ENCODE results near the gene RTN4RL1. TPM values are rescaled to one million over a fixed set of nuclear protein-coding genes. Genes with fewer than 3 reads are reported as not detected.
A peak's percentile ranks its signal among the peaks of the same experiment; 100 is the strongest.

Gene RTN4RL1
- total and polyA plus RNA-seq, 2 of the 13 experiments (the other 11 are each of a cell fraction or from before 2014, with no cell fraction given) = 0.01 TPM; not detected in 1

DNA sequence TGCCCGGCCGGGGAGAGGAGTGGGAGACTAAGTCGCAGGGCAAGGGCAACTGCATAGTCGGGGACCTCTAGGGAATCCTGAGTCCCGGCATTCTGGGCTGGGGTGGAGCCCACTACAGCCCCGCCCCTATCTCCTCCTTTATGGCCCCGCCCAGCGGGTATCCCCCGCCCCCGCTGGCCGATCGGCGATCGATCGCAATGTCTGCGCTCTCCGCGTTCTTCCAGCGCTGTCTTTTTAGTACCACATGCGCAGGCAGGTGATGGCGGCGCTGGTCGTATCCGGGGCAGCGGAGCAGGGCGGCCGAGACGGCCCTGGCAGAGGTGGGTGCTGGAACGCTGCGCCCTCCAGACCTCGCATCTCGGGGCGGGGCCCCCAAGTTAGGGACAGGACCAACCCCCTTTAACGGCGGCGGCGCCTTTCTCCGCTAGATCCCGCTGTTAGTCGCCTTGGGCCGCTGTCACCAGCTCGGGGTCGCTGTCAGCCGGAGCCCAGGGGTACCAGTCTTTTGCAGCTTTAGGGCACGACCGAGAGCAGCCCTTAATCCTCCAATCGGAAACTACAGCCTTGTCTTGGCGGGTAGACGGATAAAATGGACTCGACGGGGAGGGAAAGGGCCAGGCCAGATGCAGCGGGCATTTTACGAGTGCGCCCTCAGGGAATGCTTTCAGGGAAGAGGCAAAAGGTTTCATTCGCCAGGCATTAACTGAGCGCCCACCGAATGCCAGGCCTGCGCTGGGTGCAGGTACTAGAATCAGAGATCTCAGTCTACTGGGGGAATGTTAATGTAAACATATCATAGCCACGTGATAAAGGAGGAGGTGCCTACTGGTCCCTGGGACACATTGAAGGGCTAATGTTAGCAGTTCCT is 5.0 kb upstream of the RTN4RL1 start, which contains the start of gene DPH1:
Gene DPH1 (plus strand): TSS at position 243 of the 868 bp plus-strand sequence. CDS start 17 bp downstream, at position 260.
- WGBS (ENCODE audit: low lambda C conversion rate) = 1% methylated on average over 20 of the region's 59 CpGs
- Histone ChIP-seq H2AFZ (ENCODE audit: low read length) (no peak within 1 kb of the TSS), H3K9me3 (ENCODE audit: low read length) (no peaks in the 10 kb centered on the region), H3K9ac (ENCODE audit: insufficient read depth, low read depth, low read length) (peak within 1 kb of the TSS; percentile 87), H3K4me2 (ENCODE audit: low read depth, low read length) (peak within 1 kb of the TSS; percentile 87), H3K27me3 (ENCODE audit: control insufficient read depth in 1 of 2, insufficient read depth in 2 of 2, low read length in 2 of 2) (peaks cover 0 to 24% of the 10 kb centered on the region in 2 experiments; a peak in 2 of 5 replicates), H3K4me1 (ENCODE audit: insufficient read depth, low read length) (peaks cover 32% of the 10 kb centered on the region), H3K79me2 (ENCODE audit: insufficient read depth, low read length) (peaks cover 6% of the 10 kb centered on the region), H4K20me1 (ENCODE audit: insufficient read depth, low read length) (peaks cover 4% of the 10 kb centered on the region), H3K4me3 (replicated peaks in 1 of 3; ENCODE audit: insufficient read depth in 1 of 3, low read depth in 2 of 3, low read length in 3 of 3) (peak within 1 kb of the TSS; percentile 89 to 98 (median 96)), H3K27ac (ENCODE audit: extremely low read length, insufficient read depth, low read length) (peak within 1 kb of the TSS; percentile 52), H3K36me3 (replicated peaks in 1 of 2; ENCODE audit: control insufficient read depth in 1 of 2, insufficient read depth in 2 of 2, low read length in 2 of 2) (peaks cover 3 to 8% of the 10 kb centered on the region in 2 experiments; a peak in 4 of 5 replicates)
- FAIRE-seq (peak; percentile 99), ATAC-seq (peak; percentile 94), DNase-seq (ENCODE audit: low spot score) (peak; percentile 92)
- in situ Hi-C loops (cut with HindIII; ENCODE audit: extremely low pct_ligation_motif_present, low pct_unique_long_range_greater_than_20kb) (loop anchor here (5.0 to 25.0 kb wide), 2 partner anchors 123 to 318 kb away; partner anchors contain the start of genes TLCD2 and WDR81), intact Hi-C loops (cut with micrococcal nuclease; ENCODE audit: unreplicated experiment) (loop anchor here (10.0 kb wide), 2 partner anchors 55 to 145 kb away; no protein-coding TSS in a partner anchor)
- ChIA-PET POLR2A (interaction anchor here (0.6 to 1.9 kb wide), 3 partner anchors 33 to 73 kb away, joined by 3 to 4 read pairs (median 4); no protein-coding TSS in a partner anchor), CTCF (ENCODE audit: low intra/inter-chr PET ratio, low total read pairs) (interaction anchor here (0.8 to 1.4 kb wide), 2 partner anchors 121 to 147 kb away, joined by 4 to 15 read pairs; no protein-coding TSS in a partner anchor)
- TSS peak; percentile 78 for BruUV-seq (replicated peaks)
- TF ChIP-seq ZNF318 (CRISPR knock-in tag; IDR thresholded peaks at IDR 0.05) (no peak), NFYC (CRISPR knock-in tag; IDR thresholded peaks at IDR 0.05) (0 out of 2 replicates have a peak, but pooled peaks have one; percentile 11), FIP1L1 (IDR thresholded peaks at IDR 0.05; ENCODE audit: borderline replicate concordance, insufficient read depth, low read depth, low read length) (no peak), RFX3 (CRISPR knock-in tag; IDR thresholded peaks at IDR 0.05) (peak; percentile 32; the same call in 1 of the 2 replicates), JUND (CRISPR knock-in tag; IDR thresholded peaks at IDR 0.05) (no peak), ZNF782 (CRISPR knock-in tag; IDR thresholded peaks at IDR 0.05; ENCODE audit: borderline replicate concordance) (peak; percentile 68; the same call in 1 of the 2 replicates), IKZF1 (IDR thresholded peaks at IDR 0.05) (no peak), STAT5B (CRISPR knock-in tag; IDR thresholded peaks at IDR 0.05) (no peak)
- TF ChIP-seq, protein P1, sequence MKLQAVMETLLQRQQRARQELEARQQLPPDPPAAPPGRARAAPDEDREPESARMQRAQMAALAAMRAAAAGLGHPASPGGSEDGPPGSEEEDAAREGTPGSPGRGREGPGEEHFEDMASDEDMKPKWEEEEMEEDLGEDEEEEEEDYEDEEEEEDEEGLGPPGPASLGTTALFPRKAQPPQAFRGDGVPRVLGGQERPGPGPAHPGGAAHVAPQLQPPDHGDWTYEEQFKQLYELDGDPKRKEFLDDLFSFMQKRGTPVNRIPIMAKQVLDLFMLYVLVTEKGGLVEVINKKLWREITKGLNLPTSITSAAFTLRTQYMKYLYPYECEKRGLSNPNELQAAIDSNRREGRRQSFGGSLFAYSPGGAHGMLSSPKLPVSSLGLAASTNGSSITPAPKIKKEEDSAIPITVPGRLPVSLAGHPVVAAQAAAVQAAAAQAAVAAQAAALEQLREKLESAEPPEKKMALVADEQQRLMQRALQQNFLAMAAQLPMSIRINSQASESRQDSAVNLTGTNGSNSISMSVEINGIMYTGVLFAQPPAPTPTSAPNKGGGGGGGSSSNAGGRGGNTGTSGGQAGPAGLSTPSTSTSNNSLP (IDR thresholded peaks at IDR 0.05; ENCODE audit: low read depth, low read length) = peak; percentile 59

Data from HepG2 (cell line).